Ectodermal cell (in vitro differentiated cells): ENCODE results near the gene TMEM250.

ENCODE experiments used
- H3K27ac ChIP-seq: 2 replicates; pipeline ENCODE4 v1.7.0; 2013; ENCODE audit warnings: mild to moderate bottlenecking, low read depth, low read length; ENCODE audit not compliant: insufficient read depth, poor library complexity, severe bottlenecking
- H3K27me3 ChIP-seq: 2 replicates; pipeline ENCODE4 v1.7.0; 2013; ENCODE audit warnings: mild to moderate bottlenecking, low read length; ENCODE audit not compliant: insufficient read depth, control insufficient read depth, poor library complexity, severe bottlenecking
- H3K36me3 ChIP-seq: one replicate; pipeline ENCODE4 v1.7.0; 2013; ENCODE audit warnings: low read length; ENCODE audit not compliant: control insufficient read depth, insufficient read depth
- H3K4me1 ChIP-seq: one replicate; pipeline ENCODE4 v1.7.0; 2013; ENCODE audit warnings: low read length; ENCODE audit not compliant: control insufficient read depth, insufficient read depth
- H3K4me3 ChIP-seq: 2 replicates; pipeline ENCODE4 v1.7.0; 2013; ENCODE audit warnings: low read depth, low read length, control low read depth; ENCODE audit not compliant: insufficient read depth
- H3K9me3 ChIP-seq: 2 replicates; pipeline ENCODE4 v1.7.0; 2013; ENCODE audit warnings: mild to moderate bottlenecking, low read length, moderate library complexity; ENCODE audit not compliant: control insufficient read depth
- WGBS, 2 experiments: methylation state at CpG; one replicate each; pipeline ENCODE4 v1.1.7; 2013; ENCODE audit warnings: missing lambda C conversion rate in 2 of 2; 5-methylcytosine and 5-hydroxymethylcytosine counted together

Gene TMEM250

DNA sequence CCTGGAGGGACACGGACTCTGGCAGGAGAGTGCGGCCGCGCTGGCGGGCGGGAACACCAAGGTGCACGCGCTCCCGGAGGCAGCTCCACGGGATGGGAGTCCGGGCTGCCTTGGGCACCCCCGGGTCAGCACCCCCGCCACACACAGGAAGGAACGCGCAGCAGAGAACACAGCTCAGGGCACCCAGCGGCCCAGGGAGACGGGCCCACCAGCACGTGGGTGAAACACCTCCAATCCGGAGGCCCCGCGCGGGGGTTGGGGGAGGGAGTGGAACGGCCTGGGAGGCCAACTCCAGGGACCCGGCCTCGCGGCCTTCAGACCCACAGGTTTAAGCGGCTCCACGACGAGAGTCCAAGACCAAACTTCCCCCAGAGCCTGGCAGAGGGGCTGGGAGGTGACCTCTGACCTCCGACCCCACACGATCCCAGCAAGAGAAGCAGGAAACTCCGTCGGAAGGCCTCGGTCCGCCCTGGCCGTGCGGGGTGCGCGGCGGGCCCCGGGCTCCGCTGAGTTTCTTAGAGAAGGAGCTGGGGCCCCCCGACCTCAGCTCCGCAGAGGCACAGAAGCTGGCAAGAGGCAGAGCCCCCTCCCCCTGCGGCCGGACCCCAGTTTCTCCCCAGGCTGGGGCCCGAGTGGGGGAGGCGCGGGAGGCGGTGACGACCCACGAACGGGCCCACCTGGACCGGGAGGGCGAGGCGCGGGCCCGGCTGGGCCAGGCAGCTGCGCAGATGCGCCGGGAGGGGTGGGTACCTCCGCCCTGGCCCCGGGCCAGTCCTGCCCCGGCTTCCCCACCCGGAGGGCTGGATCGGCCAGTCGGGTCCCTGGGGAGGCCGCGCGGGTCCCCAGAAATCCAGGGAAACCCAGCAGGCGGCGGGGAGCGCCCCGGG lies 24.4 kb downstream of the TMEM250 start:
- peak overlapping the region; percentile 52 for H3K4me3 ChIP-seq
- 7 to 8% methylated on average over 74 of the region's 74 CpGs for WGBS, 2 experiments
- H3K27ac ChIP-seq, result no peak overlapping the region

DNA sequence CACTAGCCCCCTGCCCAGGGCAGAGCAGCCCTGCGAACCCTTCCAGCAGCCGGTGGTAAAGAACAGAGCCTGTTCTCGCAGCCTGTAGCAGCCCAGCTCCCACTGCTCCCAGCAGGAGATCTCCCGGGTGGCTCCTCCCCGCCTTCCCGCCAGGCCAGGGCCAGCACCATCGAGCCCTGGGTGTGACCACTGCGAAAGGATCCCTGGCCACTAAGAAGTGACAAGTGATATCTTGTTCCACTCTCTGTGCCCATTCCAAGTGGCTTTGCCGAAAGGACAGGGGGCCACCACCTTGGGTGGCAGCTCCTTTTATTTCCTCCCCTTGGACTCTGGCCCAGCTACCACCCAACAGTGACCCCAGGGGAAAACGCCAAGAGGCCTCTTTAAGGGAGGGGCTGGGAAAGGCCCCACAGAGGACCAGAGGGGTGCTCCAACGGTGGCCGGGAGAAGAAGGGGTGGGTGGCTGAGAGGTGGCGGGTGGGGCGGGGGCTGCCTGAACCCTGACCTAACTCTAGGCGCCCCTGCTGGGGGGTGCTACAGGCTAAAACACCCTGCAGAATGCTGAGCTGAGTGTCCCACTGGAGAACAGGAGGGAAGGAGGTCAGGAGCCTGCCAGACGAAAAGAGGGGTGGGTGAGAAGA lies 25.2 kb downstream of the TMEM250 start:
- H3K4me1 ChIP-seq, result peaks cover 38% of the 10 kb centered on the region
- no peaks in the 10 kb centered on the region for H3K36me3 ChIP-seq
- H3K9me3 ChIP-seq, result no peaks in the 10 kb centered on the region
- WGBS, 2 experiments, result 57 to 58% methylated on average over 16 of the region's 16 CpGs
- peaks cover 39% of the 10 kb centered on the region for H3K27me3 ChIP-seq
- no peak overlapping the region for H3K27ac ChIP-seq
- H3K4me3 ChIP-seq, result no peak overlapping the region

More for the DNA sequence above, 24.4 kb downstream of the TMEM250 start:
- peaks cover 39% of the 10 kb centered on the region for H3K27me3 ChIP-seq
- no peaks in the 10 kb centered on the region for H3K9me3 ChIP-seq
- no peaks in the 10 kb centered on the region for H3K36me3 ChIP-seq
- H3K4me1 ChIP-seq, result peaks cover 35% of the 10 kb centered on the region

GRCh38 chr9:136092741-136093140 lies 25.9 kb downstream of the TMEM250 start:
- 90 to 92% methylated on average over 9 of the region's 9 CpGs for WGBS, 2 experiments
- Histone ChIP-seq H3K4me3 (no peak overlapping the region), H3K36me3 (no peaks in the 10 kb centered on the region), H3K27me3 (peaks cover 39% of the 10 kb centered on the region), H3K27ac (no peak overlapping the region), H3K9me3 (no peaks in the 10 kb centered on the region), H3K4me1 (peaks cover 38% of the 10 kb centered on the region)

GRCh38 chr9:136092353-136092650 lies 26.4 kb downstream of the TMEM250 start:
- H3K9me3 ChIP-seq, result no peaks in the 10 kb centered on the region
- 90 to 91% methylated on average over 10 of the region's 10 CpGs for WGBS, 2 experiments
- peaks cover 35% of the 10 kb centered on the region for H3K27me3 ChIP-seq
- H3K27ac ChIP-seq, result no peak overlapping the region
- H3K4me3 ChIP-seq, result no peak overlapping the region
- no peaks in the 10 kb centered on the region for H3K36me3 ChIP-seq
- H3K4me1 ChIP-seq, result peaks cover 38% of the 10 kb centered on the region

DNA sequence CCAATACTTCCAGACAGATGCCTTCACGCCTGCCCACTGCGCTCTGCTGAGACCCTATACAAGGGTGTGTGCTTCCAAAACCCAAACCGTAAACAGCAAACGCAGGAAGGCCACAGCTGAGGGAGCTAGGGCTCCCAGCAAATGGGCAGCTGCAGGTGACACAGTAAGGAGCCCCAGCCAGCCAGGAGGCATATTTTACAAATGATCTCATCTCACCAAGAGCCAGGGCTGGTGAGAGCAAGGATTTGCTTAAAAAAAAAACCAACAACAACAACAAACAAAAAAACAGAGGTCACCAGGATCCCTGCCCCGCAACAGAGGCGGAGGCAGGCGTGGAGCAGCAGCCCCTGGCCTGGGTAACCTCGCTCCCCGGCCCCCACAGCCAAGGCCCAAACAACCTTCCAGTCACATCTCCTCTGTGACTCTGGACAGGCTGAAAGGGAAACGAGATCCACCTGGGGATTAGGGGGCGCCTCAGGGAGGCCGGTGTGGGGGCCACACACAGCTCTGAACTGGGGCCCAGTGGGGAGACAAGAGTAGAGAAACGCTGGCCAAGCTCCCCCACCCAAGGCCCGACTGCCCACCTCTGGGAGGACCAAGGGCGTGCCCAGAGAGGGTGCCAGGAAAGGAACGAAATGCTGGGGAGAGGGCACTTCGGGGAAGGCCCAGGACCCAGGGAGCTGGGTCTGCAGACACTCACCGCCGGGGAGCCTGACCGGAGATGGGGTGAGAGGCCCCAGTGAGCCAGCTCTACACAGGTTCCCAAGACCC lies 26.9 kb downstream of the TMEM250 start:
- peaks cover 32% of the 10 kb centered on the region for H3K27me3 ChIP-seq
- H3K36me3 ChIP-seq, result no peaks in the 10 kb centered on the region
- H3K27ac ChIP-seq, result no peak overlapping the region
- WGBS, 2 experiments, result 84 to 86% methylated on average over 20 of the region's 20 CpGs
- H3K9me3 ChIP-seq, result no peaks in the 10 kb centered on the region
- peaks cover 38% of the 10 kb centered on the region for H3K4me1 ChIP-seq
- H3K4me3 ChIP-seq, result no peak overlapping the region

DNA sequence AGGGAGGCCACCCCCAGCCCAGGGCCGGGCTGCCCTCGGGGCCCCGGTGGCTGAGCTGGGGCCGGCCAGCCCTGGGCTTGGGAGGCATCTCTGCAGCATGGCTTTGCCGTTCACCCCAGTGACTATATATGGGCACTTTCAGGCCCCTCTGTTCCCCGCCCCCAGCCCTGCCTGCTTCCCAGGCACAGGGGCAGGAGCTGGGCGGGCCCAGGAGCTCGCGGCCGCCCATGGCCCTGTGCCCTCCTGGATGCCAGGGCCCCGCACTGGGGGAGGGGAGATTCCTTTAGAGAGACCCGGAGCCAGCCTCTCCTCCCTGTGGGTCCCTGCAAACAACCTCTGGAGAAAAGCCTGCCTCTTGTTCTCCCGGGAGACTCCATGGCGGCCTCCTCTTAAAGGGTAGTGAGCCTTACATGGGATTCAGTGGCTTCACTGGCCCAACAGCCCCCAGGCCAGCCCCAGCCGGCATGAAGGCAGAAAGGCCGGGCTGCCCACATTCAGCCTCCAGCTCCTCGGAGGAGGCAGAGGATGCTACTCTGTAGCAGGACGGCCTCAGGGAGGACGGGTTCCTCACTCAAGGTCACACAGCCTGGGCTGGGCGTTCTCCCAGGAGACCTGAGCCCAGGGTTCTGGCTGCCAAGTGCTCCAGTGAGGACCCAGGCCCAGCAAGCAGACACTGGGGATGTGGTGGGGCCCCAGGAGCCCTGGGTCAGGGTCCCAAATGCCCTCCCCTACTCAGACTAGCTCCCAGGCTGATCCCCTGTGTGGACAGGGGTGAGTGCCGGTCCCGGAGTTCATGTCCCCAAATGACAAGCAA lies 27.7 kb downstream of the TMEM250 start:
- H3K4me1 ChIP-seq, result peaks cover 38% of the 10 kb centered on the region
- H3K36me3 ChIP-seq, result no peaks in the 10 kb centered on the region
- H3K9me3 ChIP-seq, result no peaks in the 10 kb centered on the region
- WGBS, 2 experiments, result 76 to 79% methylated on average over 22 of the region's 22 CpGs
- no peak overlapping the region for H3K27ac ChIP-seq
- peaks cover 24% of the 10 kb centered on the region for H3K27me3 ChIP-seq
- H3K4me3 ChIP-seq, result no peak overlapping the region

DNA sequence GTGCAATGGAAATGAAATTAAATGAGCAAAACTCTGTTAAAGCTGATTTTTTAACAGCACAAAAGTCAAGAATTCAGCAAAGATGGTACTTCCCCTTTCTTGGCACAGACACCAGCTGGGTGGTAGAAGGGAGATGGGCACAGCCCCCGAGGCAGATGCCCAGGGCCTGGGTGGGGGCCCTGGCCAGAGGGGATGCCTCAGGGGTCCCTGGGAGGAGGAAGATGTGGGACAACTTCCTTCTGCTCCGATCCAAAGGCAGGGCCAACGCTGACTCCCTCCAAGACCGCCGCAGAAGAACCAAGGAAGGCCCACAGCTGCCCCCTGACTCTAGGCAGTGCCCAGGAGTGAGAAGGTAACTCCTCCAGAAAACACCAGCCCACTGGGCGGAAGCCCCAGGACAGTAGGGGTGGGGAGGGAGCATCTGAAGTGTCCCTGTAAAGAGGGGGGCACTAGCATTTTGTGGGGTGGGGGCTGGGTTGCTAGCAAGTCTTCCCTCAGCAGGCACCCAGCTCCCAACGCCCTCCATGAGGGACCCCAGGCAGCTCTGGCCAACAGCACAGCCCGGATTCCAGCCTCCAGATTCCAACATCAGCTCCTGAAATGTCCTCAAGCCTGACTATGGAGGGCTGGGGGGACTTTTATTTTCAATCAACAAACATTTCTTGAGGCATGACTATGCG lies 28.5 kb downstream of the TMEM250 start:
- 75 to 82% methylated on average over 9 of the region's 9 CpGs for WGBS, 2 experiments
- Histone ChIP-seq H3K4me3 (no peak overlapping the region), H3K9me3 (no peaks in the 10 kb centered on the region), H3K36me3 (no peaks in the 10 kb centered on the region), H3K4me1 (peaks cover 38% of the 10 kb centered on the region), H3K27ac (no peak overlapping the region), H3K27me3 (peaks cover 17% of the 10 kb centered on the region)

GRCh38 chr9:136089697-136090045 lies 29.0 kb downstream of the TMEM250 start:
- WGBS, 2 experiments, result 100% methylated on average over 2 of the region's 3 CpGs; no CpG with 5 or more reads in 1 of the 2 experiments

DNA sequence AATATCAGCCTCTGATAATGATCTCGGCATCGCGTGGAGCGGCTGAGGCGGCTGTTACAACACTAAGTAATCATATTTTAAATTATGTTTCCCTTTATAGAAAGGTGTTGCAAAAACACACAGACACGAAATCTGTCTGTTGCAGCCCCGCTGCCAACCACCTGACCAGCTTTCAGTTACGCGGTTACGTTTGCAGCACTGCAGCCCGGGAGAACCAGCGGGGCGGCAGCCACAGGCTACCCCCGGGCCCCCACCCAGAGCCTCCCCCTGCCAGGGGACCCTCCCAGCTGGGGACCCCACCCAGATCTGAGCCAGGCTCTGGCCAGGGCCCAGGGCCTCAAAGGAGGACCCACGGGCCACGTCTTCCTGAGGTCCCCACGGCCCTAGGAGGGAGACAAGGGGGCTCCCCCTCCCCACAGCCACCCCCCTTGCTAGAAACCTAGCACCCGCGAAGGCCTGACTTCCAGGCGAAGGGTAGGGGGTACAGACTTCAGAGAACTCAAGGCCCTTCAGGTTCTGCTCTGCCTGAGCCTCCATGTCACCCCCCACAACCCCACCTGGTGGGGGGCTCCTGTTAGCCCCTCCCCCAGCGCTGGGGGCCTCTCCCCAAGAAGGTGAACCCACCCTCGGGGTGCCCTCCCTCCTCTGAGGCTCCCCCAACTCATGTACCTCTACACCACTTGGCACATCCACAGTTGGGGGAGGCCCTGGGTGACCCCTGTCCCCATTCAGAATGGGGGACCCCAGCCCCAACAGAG lies 29.6 kb downstream of the TMEM250 start:
- Histone ChIP-seq H3K4me1 (peaks cover 35% of the 10 kb centered on the region), H3K9me3 (no peaks in the 10 kb centered on the region), H3K36me3 (no peaks in the 10 kb centered on the region), H3K4me3 (no peak overlapping the region), H3K27ac (no peak overlapping the region), H3K27me3 (peaks cover 11% of the 10 kb centered on the region)
- WGBS, 2 experiments, result 79 to 84% methylated on average over 21 to 22 of the region's 22 CpGs

More at GRCh38 chr9:136089697-136090045, 29.0 kb downstream of the TMEM250 start:
- Histone ChIP-seq H3K27ac (no peak overlapping the region), H3K9me3 (no peaks in the 10 kb centered on the region), H3K36me3 (no peaks in the 10 kb centered on the region), H3K4me3 (no peak overlapping the region), H3K4me1 (peaks cover 38% of the 10 kb centered on the region), H3K27me3 (peaks cover 17% of the 10 kb centered on the region)
